GM21737 (cell line): ENCODE data around the gene INO80D.

ENCODE experiments used
- ATAC-seq: cut with Tn5 transposase; IDR thresholded peaks from one replicate; pipeline ENCODE4 v1.9.1; 2021; ENCODE audit warnings: mild to moderate bottlenecking, moderate library complexity; ENCODE audit not compliant: unreplicated experiment

The INO80D gene

DNA sequence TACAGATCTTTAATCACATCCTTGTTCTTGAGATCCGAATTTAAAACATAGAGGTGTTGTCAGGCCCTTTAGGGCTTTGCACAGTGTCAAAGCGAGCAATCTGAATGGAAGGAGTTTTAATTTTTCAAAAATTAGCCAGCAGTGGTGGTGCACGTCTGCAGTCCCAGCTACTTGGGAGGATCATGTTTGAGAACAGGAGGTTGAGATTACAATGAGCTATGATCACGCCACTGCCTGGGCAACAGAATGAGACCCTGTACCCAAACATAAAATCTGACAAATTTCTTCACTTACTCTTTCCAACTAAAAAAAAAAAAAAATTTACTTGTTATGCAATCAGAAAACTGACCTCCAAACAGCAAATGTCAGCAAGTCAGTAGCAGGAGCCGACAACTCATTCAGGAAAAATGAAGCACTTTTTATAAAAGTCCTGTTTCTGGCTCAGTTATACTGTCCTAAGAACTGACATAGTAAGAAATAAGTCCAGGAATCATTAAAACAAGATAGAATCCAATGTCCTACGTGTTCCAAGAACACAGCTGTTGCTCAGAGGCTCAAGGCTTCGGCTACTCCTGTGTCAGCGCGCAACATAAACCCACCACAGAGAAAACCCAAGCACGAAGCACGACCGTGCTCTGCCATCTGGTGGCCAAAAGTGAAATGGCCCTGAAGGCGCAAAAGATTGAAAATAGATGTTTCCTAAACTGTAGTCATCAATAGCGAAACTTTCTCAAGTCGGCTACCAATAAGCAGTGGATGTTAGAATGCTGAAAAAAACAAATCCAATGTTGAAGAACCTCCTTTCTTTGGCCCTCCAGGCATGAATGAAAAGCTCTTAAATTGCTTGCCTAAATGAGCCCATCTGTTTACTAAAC is 138.1 kb downstream of the INO80D start:
- ATAC-seq: peak; percentile 64

DNA sequence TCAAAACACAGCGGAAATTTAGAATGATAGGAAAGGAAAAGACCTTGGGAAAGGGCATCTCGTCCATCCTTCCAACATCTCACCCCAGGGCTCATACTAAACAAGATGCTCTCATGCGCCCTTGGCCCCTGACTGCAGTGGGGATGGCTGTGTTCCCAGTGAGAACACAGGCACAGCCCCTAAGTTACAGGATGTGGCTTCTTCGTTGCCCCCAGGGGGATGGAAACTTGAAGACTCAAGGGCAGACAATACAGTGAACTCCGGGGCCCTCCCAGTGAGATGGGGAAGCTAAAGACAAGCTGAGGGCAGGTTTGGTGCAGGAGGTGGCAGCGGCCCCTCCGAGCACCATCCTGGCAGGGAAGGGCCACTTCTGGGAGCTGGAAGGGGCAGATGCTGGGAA is 139.7 kb downstream of the INO80D start:
- ATAC-seq: no peak
